Fibroblast of mammary gland (primary cell): ENCODE measurements around the gene AGPAT3.

Experiments
- DNase-seq: peaks from one replicate; pipeline ENCODE4 v3.0.0-alpha.2; 2010; ENCODE audit warnings: low read depth
- H3K4me3 ChIP-seq: 2 replicates; pipeline ENCODE4 v1.5.1; 2011; ENCODE audit warnings: low read depth, mild to moderate bottlenecking, low read length, moderate library complexity; ENCODE audit not compliant: control insufficient read depth
- CTCF ChIP-seq: conservative IDR thresholded peaks from 2 replicates; pipeline ENCODE4 v1.5.1; 2011; ENCODE audit warnings: low read depth, low read length, inconsistent platforms; ENCODE audit not compliant: control insufficient read depth, insufficient read depth

The AGPAT3 gene

GRCh38 chr21:43873673-43874072 lies 8.7 kb downstream of the AGPAT3 start:
- no peak overlapping the region for H3K4me3 ChIP-seq
- no peak for DNase-seq
- no peak for TF ChIP-seq CTCF

DNA sequence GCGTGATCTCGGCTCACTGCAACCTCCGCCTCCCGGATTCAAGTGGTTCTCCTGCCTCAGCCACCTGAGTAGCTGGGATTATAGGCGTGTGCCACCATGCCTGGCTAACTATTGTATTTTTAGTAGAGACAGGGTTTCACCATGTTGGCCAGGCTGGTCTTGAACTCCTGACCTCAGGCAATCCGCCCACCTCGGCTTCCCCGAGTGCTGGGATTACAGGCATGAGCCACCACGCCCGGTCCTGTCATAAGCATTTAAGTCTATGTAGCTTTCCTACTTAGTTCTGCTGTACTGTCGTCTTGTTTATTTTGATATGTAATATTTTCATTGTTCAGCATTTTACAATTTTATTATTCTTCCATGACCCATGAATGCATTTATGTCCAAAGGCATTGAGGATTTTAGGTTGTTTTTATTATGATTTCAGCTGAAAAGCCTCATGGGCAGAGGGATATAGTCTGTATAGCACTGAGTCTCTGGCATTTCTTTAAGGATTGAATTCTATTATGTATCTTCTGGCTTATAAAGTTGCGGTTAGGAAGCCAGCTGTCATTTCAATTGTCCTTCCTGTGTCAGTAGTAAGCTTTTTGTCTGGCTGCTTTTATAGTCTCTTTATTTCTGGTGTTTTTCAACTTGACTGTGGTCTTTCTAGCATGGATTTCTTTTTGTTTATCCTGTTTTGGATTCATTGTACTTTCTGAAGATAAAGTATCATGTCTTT lies 9.2 kb downstream of the AGPAT3 start:
- TF ChIP-seq CTCF = no peak
- DNase-seq = no peak
- no peak overlapping the region for H3K4me3 ChIP-seq

DNA sequence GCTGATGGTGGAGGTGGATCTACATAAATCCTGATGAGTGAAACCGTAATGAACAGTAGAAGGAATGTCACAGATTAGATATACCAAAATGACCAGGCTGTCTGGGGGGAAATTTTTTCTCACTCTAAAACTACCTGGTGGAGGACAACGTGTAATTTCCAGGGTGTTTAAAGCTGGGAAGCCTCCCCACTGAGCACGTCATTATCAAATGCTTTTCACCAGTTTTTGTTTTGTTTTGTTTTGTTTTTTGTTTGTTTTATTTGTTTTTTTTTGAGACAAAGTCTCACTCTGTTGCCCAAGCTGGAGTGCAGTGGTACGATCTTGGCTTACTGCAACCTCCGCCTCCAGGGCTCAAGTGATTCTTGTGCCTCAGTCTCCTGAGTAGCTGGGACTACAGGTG lies 11.6 kb downstream of the AGPAT3 start:
- no peak for TF ChIP-seq CTCF
- no peak overlapping the region for H3K4me3 ChIP-seq
- DNase-seq = no peak

GRCh38 chr21:43877936-43878575 lies 13.0 kb downstream of the AGPAT3 start:
- H3K4me3 ChIP-seq = no peak overlapping the region
- TF ChIP-seq CTCF = no peak

DNA sequence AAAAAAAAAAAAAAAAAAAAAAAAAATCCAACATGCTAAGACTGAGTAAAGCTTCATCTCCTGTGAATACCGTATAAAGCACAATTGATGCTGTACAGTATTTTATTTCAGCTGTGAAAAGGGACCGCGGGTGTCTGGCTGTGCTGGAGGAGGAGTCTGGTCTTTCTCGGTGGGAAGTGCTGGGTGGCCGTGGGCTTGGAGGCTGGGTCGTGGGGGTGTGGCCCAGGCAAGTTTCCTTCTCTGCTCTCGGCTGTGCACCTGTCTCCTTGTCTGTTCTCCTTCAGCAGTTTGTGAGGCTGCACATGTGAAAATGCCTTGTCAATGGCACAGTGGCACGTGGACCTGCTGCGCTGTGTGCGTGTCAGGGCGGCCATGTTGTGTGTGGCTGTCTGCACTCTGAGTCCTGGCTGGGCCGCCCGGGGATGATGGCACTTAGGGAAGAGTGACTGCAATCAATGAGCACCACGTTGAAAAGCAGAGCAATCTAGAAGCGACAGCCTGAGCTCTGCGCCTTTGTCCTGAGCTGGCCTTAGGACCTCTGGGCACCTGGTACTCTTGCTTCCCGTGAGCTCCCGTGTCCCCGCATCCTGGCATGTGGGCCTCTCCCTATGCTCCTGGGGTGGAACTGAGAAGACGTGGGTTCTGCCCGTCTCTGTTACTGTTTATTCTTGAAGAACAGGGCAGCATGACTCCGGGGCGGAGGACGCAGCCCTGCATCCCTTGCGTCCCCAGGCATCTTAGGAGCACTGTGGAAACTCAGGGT lies 14.5 kb downstream of the AGPAT3 start:
- DNase-seq = no peak
- TF ChIP-seq CTCF = no peak
- H3K4me3 ChIP-seq = no peak overlapping the region

More at GRCh38 chr21:43877936-43878575, 13.0 kb downstream of the AGPAT3 start:
- DNase-seq = no peak

DNA sequence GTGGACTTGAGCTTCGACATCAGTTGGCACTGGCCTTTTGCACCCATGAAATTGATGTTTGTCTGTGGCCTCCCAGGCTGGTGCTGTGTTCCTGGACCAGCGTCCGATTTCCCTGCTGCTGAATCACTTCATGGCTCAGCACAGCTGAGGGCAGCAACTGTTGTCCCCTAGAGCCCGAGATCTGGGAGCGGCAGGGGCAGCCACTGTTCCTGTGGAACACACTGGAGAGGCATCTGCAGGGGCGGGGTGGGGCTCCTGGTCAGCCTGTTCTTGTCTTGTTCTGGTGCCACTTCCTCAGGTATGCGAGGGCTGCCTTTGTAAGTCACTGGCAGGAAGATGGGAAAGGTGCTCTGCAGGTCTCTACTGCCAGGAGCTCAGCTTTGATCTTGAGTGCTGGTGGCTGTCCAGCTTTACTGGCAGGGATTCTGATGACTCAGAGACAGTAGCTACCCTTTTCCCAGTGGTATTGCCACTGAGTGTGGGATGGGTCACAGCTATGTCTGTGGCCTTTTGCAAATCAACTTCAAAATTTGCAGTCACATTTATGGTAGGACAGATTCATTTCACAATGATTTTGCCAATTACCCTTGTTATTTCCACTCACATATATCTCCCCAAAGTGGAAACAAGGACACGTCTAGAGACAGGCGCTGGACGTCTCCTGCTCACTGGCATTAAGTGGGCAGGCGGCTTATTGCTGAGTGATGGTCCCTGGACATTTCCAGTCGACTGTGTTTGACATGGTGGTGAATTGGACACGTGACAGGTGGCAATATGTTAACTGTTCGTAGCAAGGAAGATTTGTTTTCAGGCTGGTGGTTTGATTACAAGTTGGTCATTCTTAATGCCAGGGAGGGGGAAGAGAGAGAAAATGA lies 15.3 kb downstream of the AGPAT3 start:
- DNase-seq = peak; percentile 42
- TF ChIP-seq CTCF = no peak
- no peak overlapping the region for H3K4me3 ChIP-seq
